Astrocyte (in vitro differentiated cells and primary cell): ENCODE data around the gene ADSS1.

Experiments used
- EZH2 ChIP-seq: IDR thresholded peaks from 2 replicates; pipeline ENCODE4 v1.6.1; 2012; ENCODE audit warnings: mild to moderate bottlenecking, low read length, inconsistent platforms; ENCODE audit not compliant: insufficient read depth
- TF ChIP-seq, protein P1 (sequence below): IDR thresholded peaks from 2 replicates; pipeline ENCODE4 v1.5.1; 2011; ENCODE audit warnings: low read depth, mild to moderate bottlenecking, inconsistent platforms, low read length, moderate library complexity; ENCODE audit not compliant: insufficient read depth

DNA sequence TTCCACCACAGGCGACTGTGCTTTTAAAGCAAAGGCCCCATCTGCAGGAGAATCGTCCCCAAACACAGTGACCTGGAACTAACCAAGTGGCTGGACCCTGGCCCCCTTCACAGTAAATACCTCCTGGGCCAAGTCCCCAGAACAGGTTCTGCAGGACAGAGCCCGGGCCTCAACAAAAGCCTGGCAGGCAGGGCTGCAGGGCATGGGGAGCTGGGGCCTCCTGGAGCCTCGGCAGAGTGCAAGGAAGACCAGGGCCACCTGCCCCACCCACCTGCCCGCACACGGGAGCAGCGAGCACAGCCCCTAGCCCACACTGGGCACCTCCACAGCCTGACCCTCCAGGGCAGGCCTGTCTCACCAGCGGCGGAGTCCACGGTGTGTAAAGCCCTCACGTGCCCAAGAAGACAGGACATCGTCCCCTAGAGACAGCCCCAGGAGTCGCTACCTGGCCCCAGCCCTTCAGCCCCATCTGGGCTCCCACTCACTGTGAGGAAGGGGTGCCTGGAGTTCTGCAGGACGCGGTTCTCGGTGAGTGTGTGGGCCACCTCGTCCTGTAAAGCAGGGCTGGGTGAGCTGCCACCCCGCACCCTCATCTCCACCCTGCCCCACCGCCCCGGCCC, 50.5 kb downstream of the ADSS1 start:
- TF ChIP-seq, protein P1, sequence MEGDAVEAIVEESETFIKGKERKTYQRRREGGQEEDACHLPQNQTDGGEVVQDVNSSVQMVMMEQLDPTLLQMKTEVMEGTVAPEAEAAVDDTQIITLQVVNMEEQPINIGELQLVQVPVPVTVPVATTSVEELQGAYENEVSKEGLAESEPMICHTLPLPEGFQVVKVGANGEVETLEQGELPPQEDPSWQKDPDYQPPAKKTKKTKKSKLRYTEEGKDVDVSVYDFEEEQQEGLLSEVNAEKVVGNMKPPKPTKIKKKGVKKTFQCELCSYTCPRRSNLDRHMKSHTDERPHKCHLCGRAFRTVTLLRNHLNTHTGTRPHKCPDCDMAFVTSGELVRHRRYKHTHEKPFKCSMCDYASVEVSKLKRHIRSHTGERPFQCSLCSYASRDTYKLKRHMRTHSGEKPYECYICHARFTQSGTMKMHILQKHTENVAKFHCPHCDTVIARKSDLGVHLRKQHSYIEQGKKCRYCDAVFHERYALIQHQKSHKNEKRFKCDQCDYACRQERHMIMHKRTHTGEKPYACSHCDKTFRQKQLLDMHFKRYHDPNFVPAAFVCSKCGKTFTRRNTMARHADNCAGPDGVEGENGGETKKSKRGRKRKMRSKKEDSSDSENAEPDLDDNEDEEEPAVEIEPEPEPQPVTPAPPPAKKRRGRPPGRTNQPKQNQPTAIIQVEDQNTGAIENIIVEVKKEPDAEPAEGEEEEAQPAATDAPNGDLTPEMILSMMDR: no peak
- no peak for TF ChIP-seq EZH2
